Measurements from ENCODE around the gene SLC25A10.

SLC25A10 gene

GRCh38 chr17:81697261-81698044, 14.6 kb upstream of the SLC25A10 start:
- Histone ChIP-seq H3K79me2 (ENCODE audit: low read length) (peaks cover 45% of the 10 kb centered on the region), H3F3A (ENCODE audit: insufficient read depth, low read length) (peaks cover 12% of the 10 kb centered on the region), H3K27me3 (replicated peaks; ENCODE audit: insufficient read depth, low read length) (no peaks in the 10 kb centered on the region), H3K27ac (ENCODE audit: low read length) (no peak overlapping the region), H4K20me1 (ENCODE audit: insufficient read depth, low read length) (no peaks in the 10 kb centered on the region; the same call in 1 of the 2 replicates), H3K4me3 (ENCODE audit: low read length) (no peak overlapping the region), H3K4me1 (ENCODE audit: low read length) (peaks cover 10% of the 10 kb centered on the region), H3K9me3 (replicated peaks; ENCODE audit: insufficient read depth, low read length) (no peaks in the 10 kb centered on the region), H3K9ac (ENCODE audit: low read length) (no peak overlapping the region), H3K36me3 (replicated peaks; ENCODE audit: insufficient read depth, low read length) (no peaks in the 10 kb centered on the region; the same call in 1 of the 2 replicates), H3K9me2 (replicated peaks; ENCODE audit: insufficient read depth, low read length) (no peaks in the 10 kb centered on the region), H3K4me2 (ENCODE audit: low read depth, low read length) (no peak overlapping the region), H2AFZ (ENCODE audit: low read length) (no peak overlapping the region)
- DNase-seq: no peak
- TF ChIP-seq EZH2 (optimal IDR thresholded peaks at IDR 0.05; ENCODE audit: low read depth, low read length): no peak
- TF ChIP-seq EZH2phosphoT487 (IDR thresholded peaks at IDR 0.05; ENCODE audit: low read length): no peak
- TF ChIP-seq, protein P1, sequence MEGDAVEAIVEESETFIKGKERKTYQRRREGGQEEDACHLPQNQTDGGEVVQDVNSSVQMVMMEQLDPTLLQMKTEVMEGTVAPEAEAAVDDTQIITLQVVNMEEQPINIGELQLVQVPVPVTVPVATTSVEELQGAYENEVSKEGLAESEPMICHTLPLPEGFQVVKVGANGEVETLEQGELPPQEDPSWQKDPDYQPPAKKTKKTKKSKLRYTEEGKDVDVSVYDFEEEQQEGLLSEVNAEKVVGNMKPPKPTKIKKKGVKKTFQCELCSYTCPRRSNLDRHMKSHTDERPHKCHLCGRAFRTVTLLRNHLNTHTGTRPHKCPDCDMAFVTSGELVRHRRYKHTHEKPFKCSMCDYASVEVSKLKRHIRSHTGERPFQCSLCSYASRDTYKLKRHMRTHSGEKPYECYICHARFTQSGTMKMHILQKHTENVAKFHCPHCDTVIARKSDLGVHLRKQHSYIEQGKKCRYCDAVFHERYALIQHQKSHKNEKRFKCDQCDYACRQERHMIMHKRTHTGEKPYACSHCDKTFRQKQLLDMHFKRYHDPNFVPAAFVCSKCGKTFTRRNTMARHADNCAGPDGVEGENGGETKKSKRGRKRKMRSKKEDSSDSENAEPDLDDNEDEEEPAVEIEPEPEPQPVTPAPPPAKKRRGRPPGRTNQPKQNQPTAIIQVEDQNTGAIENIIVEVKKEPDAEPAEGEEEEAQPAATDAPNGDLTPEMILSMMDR (IDR thresholded peaks at IDR 0.05; ENCODE audit: low read length): no peak

DNA sequence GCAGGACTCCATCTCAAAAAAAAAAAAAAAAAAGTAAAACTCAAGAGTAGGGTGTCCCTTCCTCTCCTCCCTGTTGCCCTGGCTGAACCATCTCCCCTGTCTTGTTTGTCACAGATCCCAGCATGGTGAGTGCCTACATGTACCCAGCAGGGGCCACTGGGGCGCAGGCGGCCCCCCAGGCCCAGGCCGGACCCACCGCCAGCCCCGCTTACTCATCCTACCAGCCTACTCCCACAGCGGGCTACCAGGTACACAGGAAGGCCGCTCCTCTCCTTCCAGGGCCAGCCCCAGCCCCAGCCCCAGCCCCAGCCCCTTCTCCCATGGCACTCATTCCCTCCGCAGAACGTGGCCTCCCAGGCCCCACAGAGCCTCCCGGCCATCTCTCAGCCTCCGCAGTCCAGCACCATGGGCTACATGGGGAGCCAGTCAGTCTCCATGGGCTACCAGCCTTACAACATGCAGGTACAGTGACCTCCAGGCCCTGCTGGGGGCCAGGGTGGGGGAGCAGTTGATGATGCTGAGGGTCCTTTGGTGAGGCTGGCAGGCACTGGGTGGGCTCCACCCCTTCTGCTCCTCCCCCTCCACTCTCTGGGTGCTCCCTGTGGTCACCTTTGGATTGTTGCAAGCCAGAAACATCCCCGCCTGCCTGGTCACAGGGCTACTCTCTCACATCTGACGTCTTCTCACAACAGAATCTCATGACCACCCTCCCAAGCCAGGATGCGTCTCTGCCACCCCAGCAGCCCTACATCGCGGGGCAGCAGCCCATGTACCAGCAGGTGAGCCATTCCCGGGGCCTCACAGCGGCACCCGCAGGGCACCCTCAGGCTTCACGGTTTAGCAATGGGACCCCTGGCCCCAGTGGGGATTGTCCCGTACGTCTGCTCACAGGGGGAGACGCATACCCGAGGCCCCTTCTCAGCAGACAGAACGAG, 11.5 kb upstream of the SLC25A10 start:
- H4K20me1 ChIP-seq (ENCODE audit: insufficient read depth, low read length): no peaks in the 10 kb centered on the region; the same call in 1 of the 2 replicates
- DNase-seq: no peak
- H3K27me3 ChIP-seq (replicated peaks; ENCODE audit: insufficient read depth, low read length): no peaks in the 10 kb centered on the region
- H3K4me1 ChIP-seq (ENCODE audit: low read length): peaks cover 15% of the 10 kb centered on the region
- H2AFZ ChIP-seq (ENCODE audit: low read length): no peak overlapping the region
- H3K9ac ChIP-seq (ENCODE audit: low read length): no peak overlapping the region
- H3K9me3 ChIP-seq (replicated peaks; ENCODE audit: insufficient read depth, low read length): no peaks in the 10 kb centered on the region
- peaks cover 3% of the 10 kb centered on the region; the same call in 1 of the 2 replicates for H3K36me3 ChIP-seq (replicated peaks; ENCODE audit: insufficient read depth, low read length)
- H3K4me3 ChIP-seq (ENCODE audit: low read length): no peak overlapping the region
- H3K79me2 ChIP-seq (ENCODE audit: low read length): peaks cover 75% of the 10 kb centered on the region
- peak overlapping the region; percentile 99 for H3K4me2 ChIP-seq (ENCODE audit: low read depth, low read length)
- no peaks in the 10 kb centered on the region for H3K9me2 ChIP-seq (replicated peaks; ENCODE audit: insufficient read depth, low read length)
- TF ChIP-seq, protein P1 (IDR thresholded peaks at IDR 0.05; ENCODE audit: low read length): no peak
- no peak overlapping the region for H3K27ac ChIP-seq (ENCODE audit: low read length)
- peaks cover 16% of the 10 kb centered on the region for H3F3A ChIP-seq (ENCODE audit: insufficient read depth, low read length)

DNA sequence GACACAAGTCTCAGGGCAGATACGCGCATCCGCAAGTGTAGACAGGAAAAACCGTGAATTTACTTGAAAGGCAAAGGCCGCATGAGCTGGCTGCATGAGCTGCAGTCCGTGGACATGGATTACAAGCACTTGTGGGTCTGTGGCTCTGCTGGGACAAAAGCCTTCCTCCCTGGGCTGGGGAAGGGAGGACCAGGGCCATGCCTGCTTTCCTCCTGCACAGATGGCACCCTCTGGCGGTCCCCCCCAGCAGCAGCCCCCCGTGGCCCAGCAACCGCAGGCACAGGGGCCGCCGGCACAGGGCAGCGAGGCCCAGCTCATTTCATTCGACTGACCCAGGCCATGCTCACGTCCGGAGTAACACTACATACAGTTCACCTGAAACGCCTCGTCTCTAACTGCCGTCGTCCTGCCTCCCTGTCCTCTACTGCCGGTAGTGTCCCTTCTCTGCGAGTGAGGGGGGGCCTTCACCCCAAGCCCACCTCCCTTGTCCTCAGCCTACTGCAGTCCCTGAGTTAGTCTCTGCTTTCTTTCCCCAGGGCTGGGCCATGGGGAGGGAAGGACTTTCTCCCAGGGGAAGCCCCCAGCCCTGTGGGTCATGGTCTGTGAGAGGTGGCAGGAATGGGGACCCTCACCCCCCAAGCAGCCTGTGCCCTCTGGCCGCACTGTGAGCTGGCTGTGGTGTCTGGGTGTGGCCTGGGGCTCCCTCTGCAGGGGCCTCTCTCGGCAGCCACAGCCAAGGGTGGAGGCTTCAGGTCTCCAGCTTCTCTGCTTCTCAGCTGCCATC, 10.6 kb upstream of the SLC25A10 start:
- DNase-seq: peak; percentile 39
- Histone ChIP-seq H3K27ac (ENCODE audit: low read length) (peak overlapping the region; percentile 88; the same call in 1 of the 2 replicates), H3F3A (ENCODE audit: insufficient read depth, low read length) (peaks cover 16% of the 10 kb centered on the region), H3K9me2 (replicated peaks; ENCODE audit: insufficient read depth, low read length) (no peaks in the 10 kb centered on the region), H3K79me2 (ENCODE audit: low read length) (peaks cover 84% of the 10 kb centered on the region), H3K27me3 (replicated peaks; ENCODE audit: insufficient read depth, low read length) (no peaks in the 10 kb centered on the region), H2AFZ (ENCODE audit: low read length) (no peak overlapping the region), H3K4me3 (ENCODE audit: low read length) (peak overlapping the region; percentile 97), H3K9ac (ENCODE audit: low read length) (peak overlapping the region; percentile 99; the same call in 1 of the 2 replicates), H3K36me3 (replicated peaks; ENCODE audit: insufficient read depth, low read length) (peaks cover 8% of the 10 kb centered on the region), H3K4me1 (ENCODE audit: low read length) (peaks cover 15% of the 10 kb centered on the region), H3K9me3 (replicated peaks; ENCODE audit: insufficient read depth, low read length) (no peaks in the 10 kb centered on the region), H3K4me2 (ENCODE audit: low read depth, low read length) (peak overlapping the region; percentile 99), H4K20me1 (ENCODE audit: insufficient read depth, low read length) (no peaks in the 10 kb centered on the region; the same call in 1 of the 2 replicates)
- TF ChIP-seq EZH2phosphoT487 (IDR thresholded peaks at IDR 0.05; ENCODE audit: low read length) (no peak), EZH2 (optimal IDR thresholded peaks at IDR 0.05; ENCODE audit: low read depth, low read length) (no peak)
- TF ChIP-seq, protein P1 (IDR thresholded peaks at IDR 0.05; ENCODE audit: low read length): peak; percentile 34

Data from MM.1S (cell line).